ENCODE measurements around the gene TLK1. TPM values are rescaled to one million over a fixed set of nuclear protein-coding genes. Genes with fewer than 3 reads are reported as not detected.

The TLK1 gene
- total and polyA plus RNA-seq, 7 experiments from 2014 or later = 40.0 to 191 (median 113) TPM

DNA sequence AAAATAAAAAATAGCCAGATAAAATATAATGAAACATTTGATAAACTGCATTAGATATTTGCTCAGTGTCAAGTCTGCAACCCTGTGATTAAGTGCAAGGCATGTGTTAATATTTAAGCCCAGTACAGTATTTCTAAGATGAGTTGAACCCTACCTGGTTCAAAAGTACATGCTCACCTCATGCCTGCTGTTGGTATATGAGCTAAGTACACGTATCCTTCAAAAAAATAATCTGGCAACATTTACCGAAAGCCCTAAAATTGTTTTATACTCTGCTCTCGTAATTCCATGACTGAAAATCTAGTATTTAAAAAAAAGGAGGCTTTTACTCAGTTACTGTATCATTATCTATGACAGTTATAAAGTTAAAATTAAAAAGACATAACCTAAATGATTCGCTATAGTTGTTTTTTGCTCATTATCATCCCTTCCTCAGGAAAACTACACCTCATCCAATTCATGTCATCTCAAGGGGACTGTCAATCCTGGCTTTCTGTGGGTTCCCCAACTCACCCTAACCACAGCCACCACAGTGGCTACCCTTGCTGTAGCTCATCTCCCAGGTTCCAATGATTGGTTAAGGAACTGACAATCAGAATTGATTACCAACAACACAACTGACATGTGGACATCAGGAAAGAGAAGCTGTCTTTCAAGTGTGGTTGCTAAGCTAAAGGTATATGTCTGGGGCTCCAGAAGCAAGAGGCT is 10.6 kb downstream of the TLK1 start:
- ChIA-PET CTCF (interaction anchor here (0.5 to 1.1 kb wide), 3 partner anchors 8 to 271 kb away, joined by 3 to 6 read pairs (median 3); no protein-coding TSS in a partner anchor), POLR2A (interaction anchor here (0.6 to 1.1 kb wide), 3 partner anchors 9 to 62 kb away, joined by 3 read pairs; no protein-coding TSS in a partner anchor)
- no peak overlapping the region for H3K27ac ChIP-seq (ENCODE audit: low read depth, low read length)
- Mint-ChIP-seq H3K9me3 (no peaks in the 10 kb centered on the region), H3K4me3 (peak overlapping the region in 3 of 10 donors; percentile 21 to 58 (median 35)), H3K27me3 (no peaks in the 10 kb centered on the region), H3K4me1 (peaks cover 45 to 95% (median 81%) of the 10 kb centered on the region in 7 donors), H3K36me3 (peaks cover 0 to 5% (median 2%) of the 10 kb centered on the region in 5 donors), H3K27ac (peak overlapping the region in 4 of 9 donors; percentile 11 to 69 (median 48))
- peaks cover 7 to 20% of the 10 kb centered on the region in 2 donors for H3K4me1 ChIP-seq (ENCODE audit: control insufficient read depth in 2 of 2, insufficient read depth in 2 of 2, low read length in 2 of 2)
- H3K9me3 ChIP-seq (ENCODE audit: control insufficient read depth in 2 of 3, low read length in 3 of 3) = no peaks in the 10 kb centered on the region
- no peaks in the 10 kb centered on the region for H3K36me3 ChIP-seq (ENCODE audit: control insufficient read depth in 2 of 3, insufficient read depth in 3 of 3, low read length in 3 of 3)
- intact Hi-C loops (cut with micrococcal nuclease) = loop anchor here in 1 of 2 donors (2.0 kb wide), 1 partner anchor 21 kb away; no protein-coding TSS in a partner anchor
- DNase-seq (no peak), ATAC-seq (no peak)
- H3K27me3 ChIP-seq (ENCODE audit: control insufficient read depth in 2 of 2, insufficient read depth in 2 of 2, low read length in 2 of 2) = no peaks in the 10 kb centered on the region
- no peak overlapping the region for H3K4me3 ChIP-seq (ENCODE audit: low read length)

DNA sequence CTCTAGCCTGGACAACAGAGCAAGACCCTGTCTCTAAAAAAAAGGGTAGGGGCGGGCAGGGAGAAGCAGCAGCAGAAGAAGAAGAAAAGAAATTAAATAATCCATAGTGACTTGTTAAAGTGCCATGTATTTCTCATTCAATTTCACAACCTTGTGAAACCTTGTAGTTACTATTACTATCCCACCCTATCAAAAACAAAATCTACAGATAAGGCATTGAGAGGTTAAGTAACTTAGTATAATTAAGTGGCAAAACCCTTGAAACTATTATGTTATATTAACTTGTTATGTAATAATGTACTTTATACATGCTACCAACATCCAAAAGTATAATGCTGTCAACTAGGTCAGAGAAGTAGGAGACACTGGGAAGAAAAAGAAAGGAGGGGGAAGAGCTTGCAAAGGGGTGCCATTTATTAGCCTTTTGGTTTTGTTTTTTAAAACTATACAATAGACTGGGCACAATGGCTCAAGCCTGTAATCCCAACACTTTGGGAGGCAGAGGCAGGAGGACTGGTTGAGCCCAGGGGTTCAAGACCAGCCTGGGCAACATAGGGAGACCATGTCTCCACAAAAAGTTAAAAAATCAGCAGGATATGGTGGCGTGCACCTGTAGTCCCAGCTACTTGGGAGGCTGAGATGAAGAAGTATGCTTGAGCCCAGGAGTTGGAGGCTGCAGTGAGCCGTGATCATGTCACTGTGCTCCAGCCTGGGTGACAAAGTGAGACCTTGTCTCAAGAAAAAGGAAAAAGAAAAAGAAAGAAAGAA is 11.3 kb downstream of the TLK1 start:
- no peaks in the 10 kb centered on the region for H3K27me3 ChIP-seq (ENCODE audit: control insufficient read depth in 2 of 2, insufficient read depth in 2 of 2, low read length in 2 of 2)
- H3K9me3 ChIP-seq (ENCODE audit: control insufficient read depth in 2 of 3, low read length in 3 of 3) = no peaks in the 10 kb centered on the region
- CTCF ChIA-PET = interaction anchor here (0.9 kb wide), 1 partner anchor 63 kb away, joined by 3 read pairs; no protein-coding TSS in a partner anchor
- peak overlapping the region in 7 of 9 donors; percentile 12 to 67 (median 46) for H3K27ac Mint-ChIP-seq
- no peaks in the 10 kb centered on the region for H3K27me3 Mint-ChIP-seq
- no peak for DNase-seq
- peaks cover 0 to 6% (median 5%) of the 10 kb centered on the region in 5 donors for H3K36me3 Mint-ChIP-seq
- no peak for ATAC-seq
- H3K4me3 ChIP-seq (ENCODE audit: low read length) = no peak overlapping the region
- H3K27ac ChIP-seq (ENCODE audit: low read depth, low read length) = no peak overlapping the region
- peaks cover 7 to 20% of the 10 kb centered on the region in 2 donors for H3K4me1 ChIP-seq (ENCODE audit: control insufficient read depth in 2 of 2, insufficient read depth in 2 of 2, low read length in 2 of 2)
- H3K9me3 Mint-ChIP-seq = no peaks in the 10 kb centered on the region
- intact Hi-C loops (cut with micrococcal nuclease) = no loop called here
- H3K36me3 ChIP-seq (ENCODE audit: control insufficient read depth in 2 of 3, insufficient read depth in 3 of 3, low read length in 3 of 3) = no peaks in the 10 kb centered on the region
- peaks cover 45 to 95% (median 80%) of the 10 kb centered on the region in 7 donors for H3K4me1 Mint-ChIP-seq
- POLR2A ChIA-PET = interaction anchor here (0.6 kb wide), 2 partner anchors 8 to 133 kb away, joined by 3 to 6 read pairs; no protein-coding TSS in a partner anchor
- H3K4me3 Mint-ChIP-seq = peak overlapping the region in 4 of 10 donors; percentile 31 to 38 (median 34)

DNA sequence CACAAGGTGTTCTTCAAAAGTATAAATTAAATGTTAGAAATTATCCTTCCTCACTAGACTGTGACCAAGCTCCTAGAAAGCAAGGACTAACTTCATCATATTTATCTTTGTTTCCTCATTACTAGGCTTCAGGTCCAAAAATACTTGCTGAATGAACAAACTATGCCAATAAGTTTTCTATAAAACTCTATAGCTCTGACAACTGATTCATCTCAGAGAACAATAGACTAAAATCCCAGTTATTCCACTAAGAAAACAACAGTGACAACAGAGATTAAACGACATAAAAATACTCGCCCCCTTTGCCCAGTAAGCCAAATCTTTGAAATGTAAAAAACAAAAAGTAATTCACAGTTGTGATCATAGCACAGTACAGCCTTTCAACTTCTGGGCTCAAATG is 13.6 kb downstream of the TLK1 start:
- ATAC-seq = no peak
- Histone ChIP-seq H3K4me1 (ENCODE audit: control insufficient read depth in 2 of 2, insufficient read depth in 2 of 2, low read length in 2 of 2) (peaks cover 7 to 13% of the 10 kb centered on the region in 2 donors), H3K36me3 (ENCODE audit: control insufficient read depth in 2 of 3, insufficient read depth in 3 of 3, low read length in 3 of 3) (no peaks in the 10 kb centered on the region), H3K27ac (ENCODE audit: low read depth, low read length) (peak overlapping the region; percentile 28), H3K9me3 (ENCODE audit: control insufficient read depth in 2 of 3, low read length in 3 of 3) (no peaks in the 10 kb centered on the region), H3K27me3 (ENCODE audit: control insufficient read depth in 2 of 2, insufficient read depth in 2 of 2, low read length in 2 of 2) (no peaks in the 10 kb centered on the region), H3K4me3 (ENCODE audit: low read length) (no peak overlapping the region)
- H3K9me3 Mint-ChIP-seq = no peaks in the 10 kb centered on the region
- H3K27ac Mint-ChIP-seq = peak overlapping the region in 8 of 9 donors; percentile 2 to 63 (median 48)
- H3K36me3 Mint-ChIP-seq = peaks cover 0 to 14% (median 5%) of the 10 kb centered on the region in 5 donors
- peak overlapping the region in 5 of 10 donors; percentile 19 to 61 (median 47) for H3K4me3 Mint-ChIP-seq
- H3K4me1 Mint-ChIP-seq = peaks cover 49 to 95% (median 78%) of the 10 kb centered on the region in 7 donors
- no peak for DNase-seq
- ChIA-PET CTCF (interaction anchor here (0.6 to 1.2 kb wide), 2 partner anchors 170 to 270 kb away, joined by 3 read pairs; no protein-coding TSS in a partner anchor), POLR2A (interaction anchor here (0.6 to 1.5 kb wide), 2 partner anchors 11 to 215 kb away, joined by 3 to 6 read pairs; no protein-coding TSS in a partner anchor)
- intact Hi-C loops (cut with micrococcal nuclease) = no loop called here
- no peaks in the 10 kb centered on the region for H3K27me3 Mint-ChIP-seq

DNA sequence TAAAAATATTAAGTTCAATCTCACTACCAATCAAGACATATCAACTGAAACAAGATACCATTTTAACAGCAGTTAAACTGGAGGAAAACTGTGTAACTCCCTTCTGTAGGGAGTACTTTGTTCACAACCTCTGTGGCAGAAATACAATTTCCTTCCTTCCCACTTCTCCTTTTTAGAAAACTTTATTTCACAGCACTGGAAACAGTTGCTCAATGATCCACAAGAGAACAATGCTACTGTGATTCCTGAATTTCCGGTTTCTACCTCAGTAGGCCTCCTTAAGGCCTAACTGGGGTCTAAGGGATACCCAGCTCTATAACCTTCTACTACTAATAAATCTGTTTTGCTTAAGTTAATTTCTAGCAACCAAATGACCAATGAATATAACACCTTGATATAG is 14.1 kb downstream of the TLK1 start:
- Mint-ChIP-seq H3K27me3 (no peaks in the 10 kb centered on the region), H3K4me3 (peak overlapping the region in 6 of 10 donors; percentile 17 to 61 (median 26)), H3K36me3 (peaks cover 0 to 14% (median 5%) of the 10 kb centered on the region in 5 donors), H3K4me1 (peaks cover 53 to 95% (median 78%) of the 10 kb centered on the region in 7 donors), H3K27ac (peak overlapping the region in 6 of 9 donors; percentile 0 to 63 (median 48)), H3K9me3 (no peaks in the 10 kb centered on the region)
- ChIA-PET CTCF (interaction anchor here (0.6 to 1.2 kb wide), 2 partner anchors 60 to 170 kb away, joined by 3 to 5 read pairs; no protein-coding TSS in a partner anchor), POLR2A (interaction anchor here (1.5 kb wide), 1 partner anchor 214 kb away, joined by 6 read pairs; no protein-coding TSS in a partner anchor)
- DNase-seq = no peak
- H3K4me3 ChIP-seq (ENCODE audit: low read length) = no peak overlapping the region
- no peaks in the 10 kb centered on the region for H3K9me3 ChIP-seq (ENCODE audit: control insufficient read depth in 2 of 3, low read length in 3 of 3)
- intact Hi-C loops (cut with micrococcal nuclease) = no loop called here
- H3K27ac ChIP-seq (ENCODE audit: low read depth, low read length) = peak overlapping the region; percentile 28
- H3K36me3 ChIP-seq (ENCODE audit: control insufficient read depth in 2 of 3, insufficient read depth in 3 of 3, low read length in 3 of 3) = no peaks in the 10 kb centered on the region
- peaks cover 7 to 13% of the 10 kb centered on the region in 2 donors for H3K4me1 ChIP-seq (ENCODE audit: control insufficient read depth in 2 of 2, insufficient read depth in 2 of 2, low read length in 2 of 2)
- peak; percentile 18 for ATAC-seq
- no peaks in the 10 kb centered on the region for H3K27me3 ChIP-seq (ENCODE audit: control insufficient read depth in 2 of 2, insufficient read depth in 2 of 2, low read length in 2 of 2)

- ChIA-PET POLR2A (no interaction called here), CTCF (interaction anchor here (0.6 kb wide), 1 partner anchor 59 kb away, joined by 5 read pairs; no protein-coding TSS in a partner anchor)
- no peaks in the 10 kb centered on the region for H3K27me3 ChIP-seq (ENCODE audit: control insufficient read depth in 2 of 2, insufficient read depth in 2 of 2, low read length in 2 of 2)
- H3K4me3 ChIP-seq (ENCODE audit: low read length) = no peak overlapping the region
- DNase-seq (no peak), ATAC-seq (no peak)
- Mint-ChIP-seq H3K4me3 (peak overlapping the region in 2 of 10 donors; percentile 9 to 54), H3K4me1 (peaks cover 58 to 97% (median 83%) of the 10 kb centered on the region in 7 donors), H3K27ac (peak overlapping the region in 1 of 9 donors; percentile 2), H3K36me3 (peaks cover 0 to 14% (median 5%) of the 10 kb centered on the region in 5 donors), H3K27me3 (no peaks in the 10 kb centered on the region), H3K9me3 (no peaks in the 10 kb centered on the region)
- no peaks in the 10 kb centered on the region for H3K36me3 ChIP-seq (ENCODE audit: control insufficient read depth in 2 of 3, insufficient read depth in 3 of 3, low read length in 3 of 3)
- intact Hi-C loops (cut with micrococcal nuclease) = no loop called here
- peaks cover 12 to 17% of the 10 kb centered on the region in 2 donors for H3K4me1 ChIP-seq (ENCODE audit: control insufficient read depth in 2 of 2, insufficient read depth in 2 of 2, low read length in 2 of 2)
- no peak overlapping the region for H3K27ac ChIP-seq (ENCODE audit: low read depth, low read length)
- no peaks in the 10 kb centered on the region for H3K9me3 ChIP-seq (ENCODE audit: control insufficient read depth in 2 of 3, low read length in 3 of 3)
Measured at GRCh38 chr2:171146071-171146470, 14.6 kb downstream of the TLK1 start.

DNA sequence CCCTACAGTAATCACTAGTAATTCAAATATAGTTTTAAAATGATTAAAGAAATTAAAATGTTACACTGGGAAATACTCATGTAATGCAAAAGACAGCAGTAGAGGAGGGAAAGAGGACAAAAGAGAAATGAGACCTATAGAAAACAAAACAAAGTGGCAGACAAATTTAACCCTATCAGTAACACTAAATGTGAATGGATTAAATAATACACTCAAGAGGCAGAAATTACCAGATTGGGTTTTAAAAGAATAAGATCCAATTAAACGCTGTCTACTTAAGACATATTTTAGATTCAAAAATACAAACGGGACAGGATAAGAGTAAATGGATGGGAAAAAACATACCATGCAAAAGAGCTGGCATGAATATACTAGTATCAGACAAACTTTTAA is 17.0 kb downstream of the TLK1 start:
- H3K4me3 ChIP-seq (ENCODE audit: low read length) = no peak overlapping the region
- H3K27me3 Mint-ChIP-seq = no peaks in the 10 kb centered on the region
- H3K27me3 ChIP-seq (ENCODE audit: control insufficient read depth in 2 of 2, insufficient read depth in 2 of 2, low read length in 2 of 2) = no peaks in the 10 kb centered on the region
- H3K36me3 Mint-ChIP-seq = peaks cover 0 to 9% (median 0%) of the 10 kb centered on the region in 5 donors
- H3K9me3 Mint-ChIP-seq = no peaks in the 10 kb centered on the region
- DNase-seq = no peak
- ATAC-seq = no peak
- ChIA-PET POLR2A (no interaction called here), CTCF (interaction anchor here (0.7 to 0.9 kb wide), 2 partner anchors 16 to 275 kb away, joined by 4 to 5 read pairs; no protein-coding TSS in a partner anchor)
- peak overlapping the region in 7 of 10 donors; percentile 9 to 61 (median 46) for H3K4me3 Mint-ChIP-seq
- no peak overlapping the region for H3K27ac ChIP-seq (ENCODE audit: low read depth, low read length)
- H3K9me3 ChIP-seq (ENCODE audit: control insufficient read depth in 2 of 3, low read length in 3 of 3) = no peaks in the 10 kb centered on the region
- no peaks in the 10 kb centered on the region for H3K36me3 ChIP-seq (ENCODE audit: control insufficient read depth in 2 of 3, insufficient read depth in 3 of 3, low read length in 3 of 3)
- H3K27ac Mint-ChIP-seq = peak overlapping the region in 3 of 9 donors; percentile 18 to 54 (median 18)
- intact Hi-C loops (cut with micrococcal nuclease) = loop anchor here in 1 of 2 donors (1.0 to 5.0 kb wide), 2 partner anchors 16 to 36 kb away; no protein-coding TSS in a partner anchor
- H3K4me1 ChIP-seq (ENCODE audit: control insufficient read depth in 2 of 2, insufficient read depth in 2 of 2, low read length in 2 of 2) = peaks cover 6 to 20% of the 10 kb centered on the region in 2 donors
- peaks cover 44 to 100% (median 87%) of the 10 kb centered on the region in 7 donors for H3K4me1 Mint-ChIP-seq
